BJ (cell line): ENCODE results near the gene RAB3IP. TPM values are rescaled to one million over a fixed set of nuclear protein-coding genes. Genes with fewer than 3 reads are reported as not detected.

ENCODE experiments used
- CTCF ChIA-PET: fragments of 350-600 bp; formaldehyde crosslinking; extraction: SDS; loops from one replicate; lab custom pipeline; 2021; ENCODE audit warnings: antibody characterized with exemption, inconsistent platforms; lab: Yijun Ruan, JAX
- POLR2A ChIA-PET: fragments of 300-600 bp; sonication (Branson Sonifier 250); formaldehyde crosslinking; extraction: SDS; loops from one replicate; lab custom pipeline; 2021; ENCODE audit warnings: antibody characterized with exemption; lab: Charles Lee
- DNase-seq: peaks from one replicate; pipeline ENCODE4 v3.0.0-alpha.2; 2011; ENCODE audit warnings: low read depth
- H3K27me3 ChIP-seq: 2 replicates; pipeline ENCODE4 v1.6.0; 2011; ENCODE audit warnings: low read length; ENCODE audit not compliant: control insufficient read depth, insufficient read depth
- H3K36me3 ChIP-seq: 2 replicates; pipeline ENCODE4 v1.5.1; 2011; ENCODE audit warnings: low read length; ENCODE audit not compliant: control insufficient read depth, insufficient read depth
- H3K4me3 ChIP-seq: 2 replicates; pipeline ENCODE4 v1.5.1; 2011; ENCODE audit warnings: low read depth, mild to moderate bottlenecking, control low read depth, low read length
- CTCF ChIP-seq: IDR thresholded peaks from 2 replicates; pipeline ENCODE4 v1.5.1; 2011; ENCODE audit warnings: low read depth, mild to moderate bottlenecking, control low read depth, inconsistent platforms, low read length, moderate library complexity; ENCODE audit not compliant: insufficient read depth
- polyA plus RNA-seq: library from polyadenylated mRNA; depleted of rRNA; stranded (reverse); fragments of >200 nt; gene quantifications from 2 replicates; pipeline ENCODE4 v1.2.3, GENCODE V29; 2011

RAB3IP gene
- polyA plus RNA-seq, 1 experiment: 2.1 TPM

- no peak for DNase-seq
- TF ChIP-seq CTCF: no peak
- CTCF ChIA-PET: no interaction called here
- H3K36me3 ChIP-seq: no peaks in the 10 kb centered on the region
- H3K4me3 ChIP-seq: no peak within 1 kb of the TSS
- no peaks in the 10 kb centered on the region; the same call in 1 of the 2 replicates for H3K27me3 ChIP-seq
- POLR2A ChIA-PET: no interaction called here
Measured at GRCh38 chr12:69698769-69699540, 39.7 kb upstream of the RAB3IP start, which contains the start of gene BEST3. BEST3 (minus strand) TSS chr12:69699303; CDS start chr12:69697798, 1,505 bp downstream.

GRCh38 chr12:69701826-69702225 is 36.8 kb upstream of the RAB3IP start:
- no peak for TF ChIP-seq CTCF
- no peak for DNase-seq
- Histone ChIP-seq H3K36me3 (no peaks in the 10 kb centered on the region), H3K4me3 (no peak overlapping the region), H3K27me3 (no peaks in the 10 kb centered on the region; the same call in none of the 2 replicates)
- CTCF ChIA-PET: no interaction called here
- POLR2A ChIA-PET: no interaction called here

GRCh38 chr12:69703146-69703642 is 35.5 kb upstream of the RAB3IP start:
- no peaks in the 10 kb centered on the region for H3K36me3 ChIP-seq
- no peak for TF ChIP-seq CTCF
- CTCF ChIA-PET: interaction anchor here (0.6 kb wide), 1 partner anchor 584 kb away, joined by 3 read pairs; no protein-coding TSS in a partner anchor
- H3K4me3 ChIP-seq: no peak overlapping the region
- POLR2A ChIA-PET: no interaction called here
- H3K27me3 ChIP-seq: no peaks in the 10 kb centered on the region; the same call in none of the 2 replicates
- DNase-seq: no peak

- no peak overlapping the region for H3K4me3 ChIP-seq
- POLR2A ChIA-PET: no interaction called here
- no peak for TF ChIP-seq CTCF
- DNase-seq: no peak
- no peaks in the 10 kb centered on the region for H3K36me3 ChIP-seq
- CTCF ChIA-PET: interaction anchor here (1.4 kb wide), 1 partner anchor 12 kb away, joined by 3 read pairs; no protein-coding TSS in a partner anchor
- H3K27me3 ChIP-seq: no peaks in the 10 kb centered on the region; the same call in none of the 2 replicates
Measured at GRCh38 chr12:69704357-69704756, 34.3 kb upstream of the RAB3IP start.

GRCh38 chr12:69708649-69709048 is 30.0 kb upstream of the RAB3IP start:
- no peak for DNase-seq
- ChIA-PET CTCF (no interaction called here), POLR2A (no interaction called here)
- Histone ChIP-seq H3K4me3 (no peak overlapping the region), H3K27me3 (no peaks in the 10 kb centered on the region; the same call in 1 of the 2 replicates), H3K36me3 (no peaks in the 10 kb centered on the region)
- no peak for TF ChIP-seq CTCF
